ENCODE results near the gene C1orf21.

The C1orf21 gene

GRCh38 chr1:184482136-184482535, 95.3 kb downstream of the C1orf21 start:
- DNase-seq (ENCODE audit: low read depth), result no peak
- TF ChIP-seq CTCF (IDR thresholded peaks at IDR 0.05; ENCODE audit: control insufficient read depth, insufficient read depth, low read depth, low read length, missing control alignments), result no peak
- no peak overlapping the region for H3K4me3 ChIP-seq (ENCODE audit: control insufficient read depth, low read depth, low read length)

- no peak for DNase-seq (ENCODE audit: low read depth)
- peak; percentile 11 for TF ChIP-seq CTCF (IDR thresholded peaks at IDR 0.05; ENCODE audit: control insufficient read depth, insufficient read depth, low read depth, low read length, missing control alignments)
- no peak overlapping the region for H3K4me3 ChIP-seq (ENCODE audit: control insufficient read depth, low read depth, low read length)
Observed at GRCh38 chr1:184483101-184483683, 96.4 kb downstream of the C1orf21 start.

- H3K4me3 ChIP-seq (ENCODE audit: control insufficient read depth, low read depth, low read length), result no peak overlapping the region
- TF ChIP-seq CTCF (IDR thresholded peaks at IDR 0.05; ENCODE audit: control insufficient read depth, insufficient read depth, low read depth, low read length, missing control alignments), result no peak
- no peak for DNase-seq (ENCODE audit: low read depth)
Observed at GRCh38 chr1:184485751-184486723, 99.2 kb downstream of the C1orf21 start.

- no peak for TF ChIP-seq CTCF (IDR thresholded peaks at IDR 0.05; ENCODE audit: control insufficient read depth, insufficient read depth, low read depth, low read length, missing control alignments)
- H3K4me3 ChIP-seq (ENCODE audit: control insufficient read depth, low read depth, low read length), result no peak overlapping the region
- no peak for DNase-seq (ENCODE audit: low read depth)
Observed at GRCh38 chr1:184486761-184487445, 100.1 kb downstream of the C1orf21 start.

GRCh38 chr1:184487531-184488193, 100.8 kb downstream of the C1orf21 start:
- no peak overlapping the region for H3K4me3 ChIP-seq (ENCODE audit: control insufficient read depth, low read depth, low read length)
- no peak for TF ChIP-seq CTCF (IDR thresholded peaks at IDR 0.05; ENCODE audit: control insufficient read depth, insufficient read depth, low read depth, low read length, missing control alignments)

GRCh38 chr1:184489908-184490307, 103.1 kb downstream of the C1orf21 start:
- no peak for TF ChIP-seq CTCF (IDR thresholded peaks at IDR 0.05; ENCODE audit: control insufficient read depth, insufficient read depth, low read depth, low read length, missing control alignments)
- no peak for DNase-seq (ENCODE audit: low read depth)
- H3K4me3 ChIP-seq (ENCODE audit: control insufficient read depth, low read depth, low read length), result no peak overlapping the region

More at GRCh38 chr1:184487531-184488193, 100.8 kb downstream of the C1orf21 start:
- DNase-seq (ENCODE audit: low read depth), result no peak
